WTC11 (cell line): ENCODE data around the gene CTIF.

Source experiments
- CTCF ChIP-seq: fragments of 200-600 bp; IDR thresholded peaks from 2 replicates; pipeline ENCODE4 v1.8.0; 2022; ENCODE audit warnings: antibody characterized with exemption
- JUN ChIP-seq: sonication (generic); formaldehyde crosslinking; IDR thresholded peaks from 2 replicates; pipeline ENCODE4 v1.8.0; 2023; ENCODE audit warnings: mild to moderate bottlenecking, missing genetic modification reagents
- MAX ChIP-seq: sonication (generic); formaldehyde crosslinking; IDR thresholded peaks from 2 replicates; pipeline ENCODE4 v1.8.0; 2022; ENCODE audit warnings: mild to moderate bottlenecking, missing genetic modification reagents
- USF2 ChIP-seq: sonication (generic); formaldehyde crosslinking; IDR thresholded peaks from 2 replicates; pipeline ENCODE4 v1.8.1; 2023; ENCODE audit warnings: mild to moderate bottlenecking, missing genetic modification reagents, moderate library complexity
- ZNF281 ChIP-seq: sonication (generic); formaldehyde crosslinking; IDR thresholded peaks from 2 replicates; pipeline ENCODE4 v1.8.0; 2023; ENCODE audit warnings: mild to moderate bottlenecking, missing genetic modification reagents
- ZNF416 ChIP-seq: fragments of 250-450 bp; sonication (Bioruptor Pico); IDR thresholded peaks from 2 replicates; pipeline ENCODE4 v1.9.0; 2021; ENCODE audit warnings: mild to moderate bottlenecking, inconsistent platforms

GRCh38 chr18:48627216-48627615 is 88.4 kb downstream of the CTIF start:
- TF ChIP-seq ZNF416 (no peak), USF2 (CRISPR knock-in tag) (no peak), MAX (CRISPR knock-in tag) (no peak), ZNF281 (CRISPR knock-in tag) (no peak), JUN (CRISPR knock-in tag) (no peak), CTCF (no peak)
